GM18907 (cell line): ENCODE results near the gene AKT2.

Experiments
- ATAC-seq: cut with Tn5 transposase; IDR thresholded peaks from one replicate; pipeline ENCODE4 v1.9.1; 2021; ENCODE audit warnings: mild to moderate bottlenecking, moderate library complexity; ENCODE audit not compliant: unreplicated experiment

The AKT2 gene

GRCh38 chr19:40238775-40239174, 46.4 kb downstream of the AKT2 start:
- no peak for ATAC-seq

- ATAC-seq, result no peak
Observed at GRCh38 chr19:40237791-40238190, 47.4 kb downstream of the AKT2 start.

GRCh38 chr19:40236366-40236765, 48.8 kb downstream of the AKT2 start:
- ATAC-seq, result no peak

GRCh38 chr19:40236026-40236355, 49.2 kb downstream of the AKT2 start:
- no peak for ATAC-seq

GRCh38 chr19:40235238-40236025, 49.7 kb downstream of the AKT2 start:
- ATAC-seq, result no peak

GRCh38 chr19:40234429-40235237, 50.5 kb downstream of the AKT2 start:
- ATAC-seq, result no peak

- no peak for ATAC-seq
Observed at GRCh38 chr19:40233811-40234389, 51.2 kb downstream of the AKT2 start.

- ATAC-seq, result no peak
Observed at GRCh38 chr19:40232949-40233810, 52.0 kb downstream of the AKT2 start.

GRCh38 chr19:40232479-40232878, 52.7 kb downstream of the AKT2 start:
- no peak for ATAC-seq

- no peak for ATAC-seq
Observed at GRCh38 chr19:40231544-40232424, 53.4 kb downstream of the AKT2 start.

GRCh38 chr19:40231057-40231456, 54.1 kb downstream of the AKT2 start:
- ATAC-seq, result no peak

GRCh38 chr19:40229926-40230417, 55.2 kb downstream of the AKT2 start:
- no peak for ATAC-seq

GRCh38 chr19:40229484-40229883, 55.7 kb downstream of the AKT2 start:
- no peak for ATAC-seq

- ATAC-seq, result no peak
Observed at GRCh38 chr19:40228863-40229262, 56.3 kb downstream of the AKT2 start.

GRCh38 chr19:40228346-40228745, 56.8 kb downstream of the AKT2 start:
- ATAC-seq, result no peak

- no peak for ATAC-seq
Observed at GRCh38 chr19:40225440-40226305, 59.5 kb downstream of the AKT2 start.

GRCh38 chr19:40224342-40225150, 60.6 kb downstream of the AKT2 start:
- no peak for ATAC-seq
